Measurements from ENCODE around the gene PLP2.
"Not testable (repeated sequence)": the region's sequence is repeated elsewhere in the genome, so short reads cannot be mapped to it uniquely, and the experiment has no call there.

PLP2 gene

GRCh38 chrX:49163555-49164419 is 7.9 kb upstream of the PLP2 start:
- peak; percentile 48 to 60 for DNase-seq (ENCODE audit: low read depth in 2 of 2)

- no peak for DNase-seq (ENCODE audit: low read depth in 2 of 2)
Observed at GRCh38 chrX:49164589-49165360, 6.9 kb upstream of the PLP2 start.

- DNase-seq (ENCODE audit: low read depth in 2 of 2), result peak in 1 of 2 donors; percentile 39
Observed at GRCh38 chrX:49165901-49166881, 5.5 kb upstream of the PLP2 start.

- peak in 1 of 2 donors; percentile 35 for DNase-seq (ENCODE audit: low read depth in 2 of 2)
Observed at GRCh38 chrX:49166914-49167739, 4.6 kb upstream of the PLP2 start.

- no peak for DNase-seq (ENCODE audit: low read depth in 2 of 2)
Observed at GRCh38 chrX:49167740-49168108, 4.0 kb upstream of the PLP2 start.

GRCh38 chrX:49172280-49172780 is 632 bp downstream of the PLP2 start:
- peak in 1 of 2 donors; percentile 34 for DNase-seq (ENCODE audit: low read depth in 2 of 2)

GRCh38 chrX:49173544-49173943 is 1.8 kb downstream of the PLP2 start:
- DNase-seq (ENCODE audit: low read depth in 2 of 2), result not testable (repeated sequence)

GRCh38 chrX:49174723-49175122 is 3.0 kb downstream of the PLP2 start:
- no peak for DNase-seq (ENCODE audit: low read depth in 2 of 2)

- no peak for DNase-seq (ENCODE audit: low read depth in 2 of 2)
Observed at GRCh38 chrX:49175435-49176274, 4.0 kb downstream of the PLP2 start.

- DNase-seq (ENCODE audit: low read depth in 2 of 2), result no peak
Observed at GRCh38 chrX:49176421-49177326, 5.0 kb downstream of the PLP2 start.

GRCh38 chrX:49177338-49177833 is 5.7 kb downstream of the PLP2 start:
- no peak for DNase-seq (ENCODE audit: low read depth in 2 of 2)

- DNase-seq (ENCODE audit: low read depth in 2 of 2), result no peak
Observed at GRCh38 chrX:49177873-49178480, 6.3 kb downstream of the PLP2 start.

- no peak for DNase-seq (ENCODE audit: low read depth in 2 of 2)
Observed at GRCh38 chrX:49178537-49178936, 6.8 kb downstream of the PLP2 start.

GRCh38 chrX:49179358-49179757 is 7.7 kb downstream of the PLP2 start:
- no peak for DNase-seq (ENCODE audit: low read depth in 2 of 2)

GRCh38 chrX:49183701-49184281 is 12.1 kb downstream of the PLP2 start:
- no peak for DNase-seq (ENCODE audit: low read depth in 2 of 2)

- DNase-seq (ENCODE audit: low read depth in 2 of 2), result no peak
Observed at GRCh38 chrX:49184294-49185281, 12.9 kb downstream of the PLP2 start.
